Adipose tissue (tissue), 3 donors: ENCODE results near the gene AFAP1. TPM values are rescaled to one million over a fixed set of nuclear protein-coding genes. Genes with fewer than 3 reads are reported as not detected.

Experiments
- H3K27ac ChIP-seq: one replicate; pipeline ENCODE4 v1.5.1; 2013; ENCODE audit warnings: low read depth, low read length
- WGBS, 3 donors: extraction: QIAGEN DNeasy Blood & Tissue Kit; methylation state at CpG; one replicate each; pipeline ENCODE4 v1.1.7; 2013; 5-methylcytosine and 5-hydroxymethylcytosine counted together
- polyA plus RNA-seq, 3 donors: library from polyadenylated mRNA; stranded (reverse); fragments of 200-250 nt; gene quantifications; one replicate each; pipeline ENCODE4 v1.2.3, GENCODE V29; 2013
- donor health status: healthy with polysubstance abuse.
- donor health status: Bipolar disorder and iron deficiency.
- donor health status: healthy.

AFAP1 gene
- polyA plus RNA-seq, 3 donors, result 3.4 to 11.8 (median 10.9) TPM

DNA sequence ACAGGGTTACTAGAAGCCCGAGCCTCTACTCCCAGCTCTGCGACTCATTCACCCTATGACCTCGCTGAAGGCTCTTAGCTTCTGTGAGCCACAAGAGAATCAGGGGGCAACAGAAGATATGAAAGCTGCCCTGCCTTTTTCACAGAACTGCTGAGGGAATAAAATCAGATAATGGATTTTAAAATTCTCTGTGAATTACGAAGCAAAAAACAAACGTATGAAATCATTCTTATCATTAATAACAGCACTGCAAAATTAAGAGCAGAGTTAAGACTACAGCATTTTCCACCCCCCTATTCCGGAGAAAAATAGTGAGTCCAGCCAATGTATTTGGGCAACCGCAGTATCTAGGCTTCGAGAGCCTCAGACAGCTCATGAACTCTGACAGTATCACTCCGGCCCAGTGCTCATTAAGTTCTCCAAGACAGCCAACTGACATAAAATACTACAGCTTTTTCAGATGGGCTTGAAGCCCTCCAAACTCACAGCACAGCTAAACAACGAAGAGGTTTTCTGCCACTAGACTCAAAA lies 33.4 kb downstream of the AFAP1 start:
- 47 to 72% (median 52%) methylated on average over 10 of the region's 10 CpGs for WGBS, 3 donors

DNA sequence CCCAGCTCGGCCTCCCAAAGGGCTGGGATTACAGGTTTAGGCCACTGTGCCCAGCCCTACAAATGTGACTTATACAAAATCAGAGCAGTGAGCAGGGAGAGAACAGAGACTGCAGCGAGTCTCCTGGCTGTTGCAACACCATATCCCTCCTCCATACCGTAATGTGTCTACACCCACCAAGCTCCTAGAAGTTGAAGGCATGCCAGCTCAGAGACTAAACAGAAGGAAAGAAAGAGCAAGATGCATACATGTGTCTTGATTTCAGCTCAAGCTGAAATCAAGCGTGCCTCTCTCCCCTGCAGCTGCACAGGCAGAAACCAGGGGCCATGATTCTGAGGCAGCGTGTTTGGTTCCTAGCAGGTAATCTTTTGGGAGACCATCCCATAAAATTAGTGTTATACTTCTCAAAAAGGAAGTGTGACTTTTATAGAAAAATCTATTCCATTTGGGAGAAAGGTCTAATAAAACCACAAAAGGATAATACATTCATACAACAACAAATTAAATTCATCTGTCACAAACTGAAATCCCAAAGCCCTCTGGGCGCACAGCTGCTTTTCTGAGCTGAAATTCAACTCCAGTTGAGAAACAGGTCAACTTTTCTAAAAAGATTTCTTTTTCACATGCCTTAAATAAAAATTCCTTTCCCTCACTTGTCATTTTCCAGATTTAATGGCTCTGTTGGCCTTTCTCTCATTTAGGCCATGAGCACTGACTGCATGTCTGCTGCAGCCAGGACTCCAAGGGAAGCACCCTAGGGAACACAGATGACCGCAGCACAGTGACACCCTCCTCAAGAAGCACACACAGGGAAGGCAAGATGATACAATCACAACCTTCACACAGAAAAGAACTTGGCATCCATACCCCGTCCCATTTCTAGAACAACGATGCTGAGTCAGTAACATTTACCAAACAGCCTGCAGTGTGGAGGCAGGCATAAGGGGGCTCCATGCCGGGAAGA lies 34.4 kb downstream of the AFAP1 start:
- 56 to 73% (median 56%) methylated on average over 10 of the region's 10 CpGs for WGBS, 3 donors
- no peak overlapping the region for H3K27ac ChIP-seq

More for the DNA sequence above, 33.4 kb downstream of the AFAP1 start:
- H3K27ac ChIP-seq, result no peak overlapping the region

DNA sequence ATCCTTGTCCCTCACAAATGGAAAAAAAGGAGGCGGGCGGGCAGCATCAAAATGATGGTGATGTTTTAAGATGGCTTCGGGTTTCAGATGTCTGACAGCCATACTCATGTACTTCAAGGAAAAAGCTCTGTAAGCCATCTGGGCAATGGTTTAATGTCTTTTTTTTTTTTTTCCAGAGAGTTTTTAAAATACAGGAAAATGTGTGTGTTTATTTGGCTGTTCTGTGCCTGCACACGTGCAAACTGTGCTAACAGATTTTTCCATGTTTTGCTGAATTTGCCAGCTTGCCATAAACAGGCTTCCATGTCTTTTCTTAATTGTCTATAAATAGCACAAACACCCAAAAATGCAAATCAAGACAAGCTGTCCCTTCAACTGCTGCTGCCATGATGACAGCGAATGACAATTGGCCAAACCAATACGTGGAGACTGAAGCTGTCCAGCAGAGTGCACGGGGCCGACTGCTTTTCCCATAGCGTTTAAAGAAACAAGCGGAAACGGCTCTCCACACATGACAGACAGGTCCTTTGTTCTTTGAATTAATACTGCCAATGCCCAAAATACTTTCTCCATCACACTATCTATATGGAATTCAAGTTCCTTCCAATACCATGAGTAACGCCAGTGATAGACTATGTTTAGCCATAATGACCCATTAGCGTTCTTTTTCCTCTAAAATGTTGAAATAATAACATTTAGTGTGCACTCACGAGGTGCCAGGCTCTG lies 35.7 kb downstream of the AFAP1 start:
- WGBS, 3 donors, result 57 to 68% (median 66%) methylated on average over 14 of the region's 14 CpGs
- H3K27ac ChIP-seq, result no peak overlapping the region

DNA sequence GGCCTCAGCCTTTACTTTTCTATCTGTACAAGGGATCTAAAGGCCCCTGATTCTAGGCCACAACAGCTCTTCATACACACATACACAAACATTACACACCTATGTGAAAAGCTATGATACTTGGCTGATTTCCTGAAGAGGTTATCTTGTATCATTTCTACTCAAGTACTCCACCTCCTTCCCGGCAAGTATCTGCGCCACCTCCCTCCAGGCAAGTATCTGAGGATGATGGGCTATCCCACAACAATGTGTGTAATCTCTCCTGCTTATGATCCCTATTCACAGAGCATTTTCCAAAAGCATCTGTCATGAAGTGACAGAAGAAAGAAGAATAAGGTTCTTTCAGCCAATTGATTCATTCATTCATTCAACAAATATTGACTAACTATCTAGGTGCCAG lies 36.8 kb downstream of the AFAP1 start:
- 84 to 91% (median 87%) methylated on average over 2 of the region's 2 CpGs for WGBS, 3 donors
- H3K27ac ChIP-seq, result no peak overlapping the region

DNA sequence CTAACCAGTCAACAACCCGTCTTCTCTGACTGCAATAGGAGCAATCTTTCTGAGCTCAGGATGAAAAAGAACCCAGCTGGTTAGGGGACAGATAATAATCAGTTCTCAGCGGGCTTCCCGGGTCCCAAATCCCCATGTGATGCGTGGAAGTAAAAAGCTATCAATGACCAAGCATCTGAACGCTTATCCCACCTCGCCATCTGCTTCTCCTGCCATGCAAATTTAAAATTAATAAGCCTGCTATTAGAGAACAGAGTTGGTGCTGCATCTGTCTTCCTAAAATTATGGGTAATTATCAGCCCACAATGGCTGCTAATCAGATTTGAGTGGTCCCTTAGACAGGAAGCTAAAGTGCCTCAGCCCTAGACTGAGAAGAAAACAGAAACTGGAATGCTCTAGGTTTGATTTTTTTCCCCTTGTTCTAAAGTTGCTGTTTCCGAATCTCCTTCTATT lies 37.5 kb downstream of the AFAP1 start:
- no peak overlapping the region for H3K27ac ChIP-seq
- WGBS, 3 donors, result 68 to 82% (median 70%) methylated on average over 7 of the region's 7 CpGs

DNA sequence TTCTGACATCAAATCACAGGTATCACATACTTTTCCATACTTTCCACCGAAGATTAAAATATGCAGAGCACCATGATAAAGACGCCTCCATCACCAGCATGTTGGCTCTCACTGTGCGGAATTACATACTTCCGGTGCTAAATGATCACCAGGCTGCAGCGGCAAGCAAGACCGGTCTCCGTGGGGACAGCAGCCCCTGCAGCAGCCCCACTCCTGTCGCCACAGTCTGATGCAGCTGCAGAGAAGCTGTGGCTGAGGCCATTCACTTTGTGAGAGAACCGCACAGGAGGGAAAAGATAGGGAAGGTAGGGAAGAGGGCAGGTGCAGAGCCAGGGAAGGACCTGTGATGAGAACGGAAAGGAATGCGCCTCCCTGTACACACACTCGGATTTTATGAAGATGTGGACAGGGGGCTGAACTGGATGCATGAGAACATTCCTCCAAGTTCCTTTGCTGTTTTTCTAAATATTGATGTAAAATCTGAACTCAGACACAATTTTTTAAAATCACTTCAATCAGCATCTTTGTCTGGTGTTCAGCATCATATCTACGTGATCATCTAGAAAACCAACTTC lies 38.3 kb downstream of the AFAP1 start:
- 75 to 79% (median 76%) methylated on average over 13 of the region's 13 CpGs for whole genome bisulfite sequencing, 3 donors
- no peak overlapping the region for H3K27ac ChIP-seq

DNA sequence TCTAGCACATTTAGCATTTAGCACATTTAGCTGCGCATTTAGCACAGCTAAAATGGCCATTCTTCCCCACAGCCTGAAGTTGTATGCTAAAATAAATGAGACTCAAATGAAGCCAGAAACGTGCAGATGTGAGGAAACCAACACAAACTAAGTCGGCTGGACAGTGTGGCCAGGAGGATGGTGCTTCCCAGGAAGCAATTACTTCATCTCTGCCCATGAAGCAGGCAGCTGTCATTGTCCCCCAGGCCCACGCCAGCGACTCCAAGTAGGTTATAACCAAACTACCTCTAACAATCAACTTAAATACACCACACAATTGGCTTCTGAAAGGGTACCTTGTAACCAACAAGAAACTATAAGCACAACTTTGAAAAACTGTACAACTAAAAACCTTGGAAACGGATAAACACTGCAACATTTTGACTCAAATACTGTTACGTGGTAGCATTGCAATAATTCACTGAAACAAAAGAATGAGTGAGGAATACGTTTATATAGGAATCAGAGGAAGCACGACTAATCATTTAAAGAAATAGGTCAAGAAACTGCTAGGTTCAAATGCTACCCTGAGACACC lies 39.2 kb downstream of the AFAP1 start:
- WGBS, 3 donors, result 69 to 71% (median 70%) methylated on average over 8 to 9 of the region's 9 CpGs
- no peak overlapping the region for H3K27ac ChIP-seq

DNA sequence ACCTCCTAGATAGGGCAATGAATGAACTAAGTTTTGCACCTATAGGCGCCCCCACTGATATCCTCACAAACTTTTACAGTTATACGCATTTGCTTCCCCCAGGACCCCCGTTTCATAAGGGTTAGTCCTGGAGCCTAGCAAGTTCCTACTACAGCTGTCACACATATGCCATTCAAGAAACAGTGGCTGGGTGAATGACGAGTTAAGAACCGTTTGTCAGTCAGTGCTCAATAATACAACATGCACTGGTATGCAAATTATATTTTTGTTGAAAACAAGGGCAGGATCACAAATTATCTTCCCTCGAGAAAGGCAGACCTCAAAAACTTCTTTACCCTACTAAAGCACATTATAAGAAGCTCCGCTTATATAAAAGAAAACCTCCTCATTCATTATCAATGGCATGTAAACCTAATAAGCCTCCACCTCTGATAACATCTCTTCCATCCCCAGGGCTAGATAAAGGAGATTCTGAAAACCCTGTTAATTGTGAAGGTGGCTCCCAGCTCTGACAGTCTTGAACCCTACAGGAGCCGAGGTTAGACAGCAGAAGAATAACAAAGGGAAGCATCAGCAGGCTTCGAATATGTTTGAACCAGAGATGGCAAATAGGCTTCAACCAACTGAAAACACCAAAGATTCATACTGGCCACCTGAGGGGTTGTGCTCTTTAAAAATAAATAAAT lies 40.3 kb downstream of the AFAP1 start:
- no peak overlapping the region for H3K27ac ChIP-seq
- 70 to 75% (median 74%) methylated on average over 9 of the region's 9 CpGs for WGBS, 3 donors

DNA sequence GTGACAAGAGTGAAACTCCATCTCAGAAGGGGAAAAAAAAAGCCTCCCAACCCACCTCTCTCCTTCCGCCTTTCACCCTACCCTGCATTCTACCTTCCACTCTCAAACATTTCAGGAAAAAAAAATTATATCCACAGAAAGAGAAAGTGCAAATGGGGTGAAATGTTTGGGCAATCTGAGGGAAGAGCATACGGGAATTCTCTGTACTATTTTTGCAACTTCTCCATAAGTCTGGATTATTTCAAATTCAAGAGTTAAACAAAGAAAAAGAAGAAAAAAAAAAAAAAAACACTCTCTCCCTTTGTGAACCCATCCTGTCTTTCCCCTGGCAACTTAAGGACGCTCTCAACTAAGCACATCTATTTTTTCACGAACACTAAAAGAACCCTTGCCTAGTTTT lies 41.3 kb downstream of the AFAP1 start:
- no peak overlapping the region for H3K27ac ChIP-seq
- 73 to 84% (median 75%) methylated on average over 4 of the region's 4 CpGs for WGBS, 3 donors

DNA sequence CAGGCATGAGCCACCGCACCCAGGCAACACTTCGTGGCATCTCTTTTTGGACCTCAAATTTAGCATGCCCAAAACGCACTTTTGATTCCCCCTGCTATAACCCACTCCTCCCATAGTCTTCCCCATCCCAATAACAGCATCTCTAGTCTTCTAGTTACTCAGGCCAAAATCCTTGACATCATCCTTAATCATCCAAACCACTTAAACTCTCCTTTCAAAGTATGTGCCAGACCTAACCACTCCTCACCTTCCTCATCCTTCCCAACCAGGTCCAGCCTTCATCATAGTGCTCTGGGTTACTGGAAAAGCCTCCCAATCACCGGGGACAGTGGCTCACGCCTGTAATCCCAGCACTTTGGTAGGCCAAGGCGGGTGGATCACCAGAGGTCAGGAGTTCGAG lies 41.9 kb downstream of the AFAP1 start:
- 91 to 97% (median 94%) methylated on average over 7 of the region's 7 CpGs for WGBS, 3 donors
- no peak overlapping the region for H3K27ac ChIP-seq

DNA sequence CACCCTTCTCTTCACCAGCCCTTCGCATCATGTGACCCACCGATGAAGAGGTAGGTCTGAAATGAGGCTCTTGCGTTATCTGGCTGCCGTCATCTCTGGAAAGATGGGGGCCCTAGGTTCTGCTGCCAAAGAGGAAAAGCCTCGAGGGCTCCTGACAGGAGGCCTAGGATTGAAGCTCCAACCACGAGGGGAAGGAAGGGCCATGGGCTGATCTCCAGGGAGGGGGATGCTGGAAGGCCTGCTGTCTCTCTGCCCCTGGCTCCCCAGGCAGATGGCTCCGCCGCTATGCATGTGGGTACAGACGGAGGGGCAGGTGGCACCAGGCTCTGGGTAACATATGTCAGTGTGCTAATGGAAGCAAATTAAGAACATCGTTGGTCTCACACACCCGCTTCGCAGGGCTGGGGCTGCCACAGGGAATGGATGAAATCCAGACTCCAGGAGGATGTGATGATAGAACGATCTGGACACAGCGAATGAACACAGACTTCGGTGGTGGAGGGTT lies 44.9 kb downstream of the AFAP1 start:
- 80 to 83% (median 81%) methylated on average over 15 of the region's 15 CpGs for WGBS, 3 donors
- H3K27ac ChIP-seq, result no peak overlapping the region

DNA sequence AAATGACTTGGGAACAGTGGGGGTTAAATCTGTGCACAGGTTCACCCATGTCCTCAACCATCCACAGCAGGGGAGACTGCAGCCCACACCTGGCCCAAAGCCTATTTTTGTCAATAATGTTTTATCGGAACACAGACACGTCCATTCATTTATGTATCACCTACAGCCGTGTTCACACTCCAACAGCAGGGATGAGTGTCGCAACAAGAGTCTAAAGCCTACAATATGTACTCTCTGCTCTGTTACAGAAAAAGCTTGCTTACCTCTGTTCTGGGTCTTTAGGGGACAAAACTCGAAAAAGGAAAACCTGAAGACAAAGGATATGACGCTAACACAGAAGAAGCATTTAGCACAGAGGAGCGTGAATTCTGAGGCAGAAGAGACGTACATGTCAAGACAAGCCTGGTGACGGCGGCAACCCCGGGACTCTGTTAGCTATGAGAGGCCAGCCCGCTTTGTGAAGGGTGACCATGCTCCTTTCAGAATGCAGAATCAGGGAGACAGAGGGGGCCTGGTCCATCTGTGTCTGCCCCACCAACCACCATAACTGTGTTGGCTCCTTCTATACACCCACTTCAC lies 45.5 kb downstream of the AFAP1 start:
- 91 to 94% (median 94%) methylated on average over 12 of the region's 12 CpGs for WGBS, 3 donors
- H3K27ac ChIP-seq, result no peak overlapping the region

DNA sequence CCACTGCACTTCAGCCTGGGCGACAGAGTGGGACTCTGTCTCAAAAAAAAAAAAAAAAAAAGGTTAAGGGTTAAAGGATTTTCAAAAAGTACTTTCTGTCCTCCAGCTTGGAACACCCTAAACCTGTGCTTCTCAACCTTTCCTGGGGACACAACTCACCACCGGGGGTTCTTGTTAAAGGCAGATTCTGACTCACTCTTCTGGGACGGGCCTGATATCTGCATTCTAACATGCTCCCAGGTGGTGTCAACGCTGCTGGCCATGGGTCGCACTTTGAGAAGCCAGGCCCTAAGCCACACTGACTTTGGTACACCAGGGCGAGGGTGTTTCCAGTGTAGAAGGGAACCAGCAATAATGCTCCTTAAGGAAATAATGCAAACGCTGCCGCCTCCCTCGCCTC lies 46.1 kb downstream of the AFAP1 start:
- H3K27ac ChIP-seq, result no peak overlapping the region

DNA sequence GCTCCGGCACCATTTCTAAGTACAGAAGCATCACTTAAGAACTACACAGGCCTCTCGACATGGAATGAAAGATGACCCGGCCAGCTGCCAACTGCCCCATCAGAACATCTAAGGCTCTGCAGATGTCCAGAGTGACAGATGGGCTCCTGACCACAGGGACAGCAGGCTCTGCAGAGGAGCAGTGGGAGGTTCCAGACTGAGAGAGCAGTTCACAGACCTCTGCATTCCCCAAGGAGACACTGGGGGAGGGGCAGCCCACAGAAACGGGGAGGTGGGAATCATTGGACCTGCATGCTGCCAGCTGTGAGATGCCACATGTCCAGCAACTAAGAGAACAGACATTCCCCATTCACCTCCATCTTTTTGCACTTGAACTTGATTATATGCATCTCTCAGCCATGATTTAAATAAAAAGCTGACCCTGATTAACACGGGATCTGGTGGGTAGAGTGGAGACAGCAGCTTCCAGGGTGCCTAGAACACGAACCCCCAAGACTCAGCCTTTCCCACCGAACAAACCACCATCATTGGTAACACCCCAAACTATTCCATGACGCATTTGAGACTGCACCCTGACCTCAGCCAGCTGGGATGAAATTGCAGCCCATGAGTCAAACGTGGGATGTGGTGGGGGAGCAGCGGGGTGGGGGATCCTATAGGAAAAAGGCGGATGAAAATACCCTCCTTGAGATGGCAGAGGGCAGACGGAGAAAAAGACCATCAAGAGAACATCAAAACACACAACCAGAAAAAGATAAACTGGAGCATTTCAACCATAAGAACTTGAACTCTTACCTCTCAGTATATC lies 47.2 kb downstream of the AFAP1 start:
- H3K27ac ChIP-seq, result no peak overlapping the region
- 57 to 64% (median 58%) methylated on average over 12 of the region's 12 CpGs for WGBS, 3 donors

More for the DNA sequence above, 46.1 kb downstream of the AFAP1 start:
- 88 to 94% (median 88%) methylated on average over 9 of the region's 9 CpGs for WGBS, 3 donors

DNA sequence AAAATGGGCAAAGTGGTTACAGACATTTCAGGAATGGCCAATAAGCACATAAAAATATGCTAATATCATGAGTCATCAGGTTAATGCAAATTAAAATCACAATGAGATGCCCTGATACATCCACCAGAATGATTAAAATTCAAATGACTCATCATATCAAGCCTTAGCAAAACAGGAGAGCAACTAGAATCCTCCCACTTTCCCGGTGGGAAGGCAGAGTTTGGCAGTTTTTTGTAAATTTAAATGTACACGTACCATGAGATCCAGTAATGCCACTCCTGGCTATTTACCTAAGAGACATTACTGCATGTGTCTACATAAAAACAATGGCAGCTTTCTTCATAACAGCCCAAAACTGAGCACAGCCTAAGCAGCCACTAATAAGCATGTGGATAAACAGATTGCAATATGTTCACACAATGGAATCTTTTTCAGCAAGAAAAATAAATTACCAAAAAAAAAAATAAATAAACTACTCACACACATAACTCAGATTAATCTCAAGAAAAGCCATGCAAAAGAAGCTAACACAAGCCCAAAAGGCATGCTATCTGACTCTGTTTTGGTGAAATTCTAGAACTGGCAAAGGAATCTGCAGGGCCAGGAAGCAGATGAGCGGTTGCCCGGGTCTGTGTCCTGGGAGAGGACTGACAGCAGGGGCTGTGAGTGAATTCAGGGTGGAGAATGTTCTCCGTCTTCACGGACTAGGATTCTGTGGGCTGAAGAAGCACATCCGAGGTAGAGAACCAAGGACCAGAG lies 48.8 kb downstream of the AFAP1 start:
- H3K27ac ChIP-seq, result no peak overlapping the region
- 58 to 59% (median 59%) methylated on average over 7 of the region's 7 CpGs for WGBS, 3 donors

DNA sequence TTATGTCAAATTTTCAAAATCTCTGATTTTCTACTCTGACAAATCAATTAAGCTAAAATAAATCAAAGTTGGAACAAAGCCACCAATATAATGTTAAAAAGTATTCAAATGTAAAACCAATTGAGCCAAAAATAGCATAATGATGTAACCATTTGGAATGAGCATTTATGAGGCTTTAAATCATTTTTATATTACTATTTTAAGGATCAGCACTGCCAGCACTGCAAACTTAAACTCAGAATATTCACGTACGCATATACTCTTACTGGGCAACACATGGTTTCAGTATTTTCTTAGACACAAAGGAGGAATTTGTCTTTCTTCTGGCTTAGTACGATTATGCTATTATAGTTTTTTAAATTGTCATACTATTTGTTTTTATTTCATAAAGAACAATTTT lies 52.2 kb downstream of the AFAP1 start:
- 75 to 88% (median 84%) methylated on average over 3 of the region's 3 CpGs for WGBS, 3 donors
- no peak overlapping the region for H3K27ac ChIP-seq
